Ascending aorta (tissue), 2 donors: ENCODE data around the gene KRTAP4-12. TPM values are rescaled to one million over a fixed set of nuclear protein-coding genes. Genes with fewer than 3 reads are reported as not detected.
"Not testable (repeated sequence)": the region's sequence is repeated elsewhere in the genome, so short reads cannot be mapped to it uniquely, and the experiment has no call there.

ENCODE experiments used
- DNase-seq, 2 donors: peaks; one replicate each; pipeline ENCODE4 v3.0.0-alpha.2; 2019; ENCODE audit warnings: low spot score in 2 of 2
- H3K27ac ChIP-seq, 2 donors: fragments of 200-600 bp; sonication (generic); one replicate each; pipeline ENCODE4 v1.5.1; 2016 to 2017; ENCODE audit warnings: mild to moderate bottlenecking in 1 of 2
- H3K27me3 ChIP-seq: fragments of 200-600 bp; sonication (generic); one replicate; pipeline ENCODE4 v1.5.1; 2017
- H3K36me3 ChIP-seq, 2 donors: fragments of 200-600 bp; sonication (generic); one replicate each; pipeline ENCODE4 v1.5.1; 2016
- H3K4me1 ChIP-seq, 2 donors: fragments of 200-600 bp; sonication (generic); one replicate each; pipeline ENCODE4 v1.5.1; 2016 to 2017; ENCODE audit warnings: mild to moderate bottlenecking in 1 of 2
- H3K4me3 ChIP-seq, 2 donors: fragments of 200-600 bp; sonication (generic); one replicate each; pipeline ENCODE4 v1.5.1; 2016 to 2017; ENCODE audit warnings: mild to moderate bottlenecking in 1 of 2
- H3K9me3 ChIP-seq, 2 donors: fragments of 200-600 bp; sonication (generic); one replicate each; pipeline ENCODE4 v1.5.1; 2016
- CTCF ChIP-seq, 3 experiments: fragments of 200-600 bp in 2 of 3; fragments of 450-650 bp in 1 of 3; sonication (generic) in 2 of 3; IDR thresholded peaks; one replicate each; pipeline ENCODE4 v1.5.1; 2016 to 2019; ENCODE audit warnings: antibody characterized with exemption in 3 of 3, mild to moderate bottlenecking in 1 of 3, moderate library complexity in 1 of 3
- intact Hi-C: fragments of 100-400 bp; cut with DNase I; formaldehyde crosslinking; loops from one replicate; pipeline ENCODE4 v1.15.1; 2023
- total RNA-seq: library from RNA; depleted of rRNA; stranded (reverse); fragments of >200 nt; gene quantifications from one replicate; pipeline ENCODE4 v1.1.0, GENCODE V29; 2016

Gene KRTAP4-12
- total RNA-seq, 1 donor from 2014 or later, result not detected

GRCh38 chr17:41145261-41145660 is 21.3 kb upstream of the KRTAP4-12 start:
- Histone ChIP-seq H3K27ac (no peak overlapping the region), H3K4me3 (no peak overlapping the region), H3K4me1 (no peaks in the 10 kb centered on the region), H3K36me3 (no peaks in the 10 kb centered on the region), H3K9me3 (peaks cover 0 to 3% of the 10 kb centered on the region in 2 donors), H3K27me3 (no peaks in the 10 kb centered on the region)
- no peak for DNase-seq
- intact Hi-C loops, result no loop called here
- no peak for TF ChIP-seq CTCF (IDR thresholded peaks at IDR 0.05)

GRCh38 chr17:41144846-41145245 is 20.9 kb upstream of the KRTAP4-12 start:
- Histone ChIP-seq H3K9me3 (peaks cover 0 to 3% of the 10 kb centered on the region in 2 donors), H3K4me3 (no peak overlapping the region), H3K27ac (no peak overlapping the region), H3K4me1 (no peaks in the 10 kb centered on the region), H3K36me3 (no peaks in the 10 kb centered on the region), H3K27me3 (no peaks in the 10 kb centered on the region)
- no peak for DNase-seq
- intact Hi-C loops, result no loop called here
- TF ChIP-seq CTCF (IDR thresholded peaks at IDR 0.05), result no peak

GRCh38 chr17:41141361-41141760 is 17.4 kb upstream of the KRTAP4-12 start:
- no peak for DNase-seq
- no peak for TF ChIP-seq CTCF (IDR thresholded peaks at IDR 0.05)
- Histone ChIP-seq H3K4me1 (no peaks in the 10 kb centered on the region), H3K9me3 (peaks cover 3% of the 10 kb centered on the region in 2 donors), H3K27me3 (no peaks in the 10 kb centered on the region), H3K27ac (no peak overlapping the region), H3K36me3 (no peaks in the 10 kb centered on the region), H3K4me3 (no peak overlapping the region)
- intact Hi-C loops, result no loop called here

- no peak for TF ChIP-seq CTCF (IDR thresholded peaks at IDR 0.05)
- intact Hi-C loops, result no loop called here
- H3K27ac ChIP-seq, result no peak within 1 kb of the TSS
- no peak within 1 kb of the TSS for H3K4me3 ChIP-seq
- DNase-seq, result no peak
- no peaks in the 10 kb centered on the region for H3K4me1 ChIP-seq
- H3K9me3 ChIP-seq, result peaks cover 3% of the 10 kb centered on the region in 2 donors
- no peaks in the 10 kb centered on the region for H3K36me3 ChIP-seq
- no peaks in the 10 kb centered on the region for H3K27me3 ChIP-seq
These were observed 16.6 kb upstream of the KRTAP4-12 start, which contains the start of gene KRTAP4-6 for GRCh38 chr17:41140360-41141131. Gene KRTAP4-6, minus strand, starts transcription at chr17:41140544. Its CDS starts 57 bp downstream, at chr17:41140487.

- intact Hi-C loops, H3K27ac ChIP-seq, H3K36me3 ChIP-seq: not testable (repeated sequence)
These were observed 15.9 kb upstream of the KRTAP4-12 start for GRCh38 chr17:41139865-41140264.

GRCh38 chr17:41133880-41134735 is 10.1 kb upstream of the KRTAP4-12 start:
- Histone ChIP-seq H3K4me3 (no peak overlapping the region), H3K9me3 (peaks cover 0 to 10% of the 10 kb centered on the region in 2 donors), H3K27ac (no peak overlapping the region), H3K27me3 (no peaks in the 10 kb centered on the region), H3K4me1 (no peaks in the 10 kb centered on the region), H3K36me3 (no peaks in the 10 kb centered on the region)
- TF ChIP-seq CTCF (IDR thresholded peaks at IDR 0.05), result no peak
- DNase-seq, result no peak
- intact Hi-C loops, result no loop called here

More at GRCh38 chr17:41139865-41140264, 15.9 kb upstream of the KRTAP4-12 start:
- H3K4me1 ChIP-seq, DNase-seq, H3K27me3 ChIP-seq, H3K9me3 ChIP-seq, H3K4me3 ChIP-seq: not testable (repeated sequence)
